Upper lobe of left lung (tissue), 4 donors: ENCODE data around the gene ASB13.

Experiments used
- POLR2A ChIP-seq, 4 donors: fragments of 450-650 bp; IDR thresholded peaks; one replicate each; pipeline ENCODE4 v1.5.1; 2016 to 2017; ENCODE audit warnings: antibody characterized with exemption in 4 of 4, mild to moderate bottlenecking in 2 of 4
- POLR2AphosphoS5 ChIP-seq, 2 donors: sonication (generic); formaldehyde crosslinking; IDR thresholded peaks; one replicate each; pipeline ENCODE4 v1.5.1; 2017; ENCODE audit warnings: antibody characterized with exemption in 2 of 2
- TF ChIP-seq, protein P1 (sequence below), 6 experiments: fragments of 450-650 bp in 4 of 6; fragments of 200-600 bp in 2 of 6; sonication (generic) in 2 of 6; IDR thresholded peaks; one replicate each; pipeline ENCODE4 v1.5.1; 2016 to 2019; ENCODE audit warnings: antibody characterized with exemption in 6 of 6

DNA sequence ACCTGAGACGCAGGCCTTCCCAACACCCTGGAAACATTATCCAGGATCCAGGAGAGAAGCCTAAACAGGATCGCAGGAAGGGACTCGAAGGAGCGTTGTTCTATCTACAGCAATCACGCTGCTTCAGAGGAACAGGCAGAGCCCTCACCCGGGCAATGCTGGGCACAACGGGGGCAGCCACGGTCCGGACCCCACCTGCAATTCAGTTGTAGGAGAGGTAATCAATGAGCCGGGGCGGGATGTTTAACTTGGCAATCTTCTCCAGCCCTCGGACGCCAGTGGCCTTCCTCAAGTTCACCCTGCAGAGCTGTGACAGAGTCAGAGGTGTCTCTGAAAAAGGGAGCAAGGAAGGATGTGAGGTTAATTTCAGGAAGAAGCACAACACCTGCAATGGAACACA is 25.9 kb downstream of the ASB13 start:
- no peak for TF ChIP-seq POLR2A (IDR thresholded peaks at IDR 0.05)
- no peak for TF ChIP-seq POLR2AphosphoS5 (IDR thresholded peaks at IDR 0.05)
- TF ChIP-seq, protein P1, sequence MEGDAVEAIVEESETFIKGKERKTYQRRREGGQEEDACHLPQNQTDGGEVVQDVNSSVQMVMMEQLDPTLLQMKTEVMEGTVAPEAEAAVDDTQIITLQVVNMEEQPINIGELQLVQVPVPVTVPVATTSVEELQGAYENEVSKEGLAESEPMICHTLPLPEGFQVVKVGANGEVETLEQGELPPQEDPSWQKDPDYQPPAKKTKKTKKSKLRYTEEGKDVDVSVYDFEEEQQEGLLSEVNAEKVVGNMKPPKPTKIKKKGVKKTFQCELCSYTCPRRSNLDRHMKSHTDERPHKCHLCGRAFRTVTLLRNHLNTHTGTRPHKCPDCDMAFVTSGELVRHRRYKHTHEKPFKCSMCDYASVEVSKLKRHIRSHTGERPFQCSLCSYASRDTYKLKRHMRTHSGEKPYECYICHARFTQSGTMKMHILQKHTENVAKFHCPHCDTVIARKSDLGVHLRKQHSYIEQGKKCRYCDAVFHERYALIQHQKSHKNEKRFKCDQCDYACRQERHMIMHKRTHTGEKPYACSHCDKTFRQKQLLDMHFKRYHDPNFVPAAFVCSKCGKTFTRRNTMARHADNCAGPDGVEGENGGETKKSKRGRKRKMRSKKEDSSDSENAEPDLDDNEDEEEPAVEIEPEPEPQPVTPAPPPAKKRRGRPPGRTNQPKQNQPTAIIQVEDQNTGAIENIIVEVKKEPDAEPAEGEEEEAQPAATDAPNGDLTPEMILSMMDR (IDR thresholded peaks at IDR 0.05) = no peak
